Activated gamma-delta T cell (primary cell): ENCODE data around the gene KCNMA1.

Experiments
- DNase-seq: peaks from one replicate; lab custom pipeline; 2025; lab: John Stamatoyannopoulos, UW

KCNMA1 gene

DNA sequence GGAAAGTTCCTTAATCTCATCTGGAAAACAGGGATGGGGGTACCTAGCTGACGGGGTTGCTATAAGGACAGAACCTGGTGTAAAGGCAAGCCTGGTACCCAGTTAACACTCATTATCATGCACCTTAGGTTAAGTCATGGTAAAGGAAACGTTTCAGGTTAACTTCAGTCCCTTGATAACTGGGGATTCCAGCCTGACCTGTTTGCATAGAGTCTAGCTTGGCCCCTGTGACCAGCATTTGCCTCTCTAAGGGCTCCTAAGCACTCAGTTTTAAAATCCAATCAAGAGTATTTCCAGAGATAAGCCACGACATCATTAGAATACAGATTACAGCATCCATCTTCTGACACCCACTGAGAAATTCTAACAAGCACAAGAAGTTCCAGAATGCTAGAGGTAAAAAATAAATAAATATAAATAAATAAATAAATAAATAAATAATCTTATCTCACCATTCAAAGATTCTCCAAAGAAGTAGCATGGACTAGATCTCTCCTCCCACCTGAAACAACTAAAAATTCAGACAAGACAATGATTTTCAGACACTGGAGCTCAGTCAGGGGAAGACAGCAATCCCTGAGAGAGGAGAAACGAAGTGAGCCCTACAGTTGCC is 184.6 kb downstream of the KCNMA1 start:
- DNase-seq = no peak

DNA sequence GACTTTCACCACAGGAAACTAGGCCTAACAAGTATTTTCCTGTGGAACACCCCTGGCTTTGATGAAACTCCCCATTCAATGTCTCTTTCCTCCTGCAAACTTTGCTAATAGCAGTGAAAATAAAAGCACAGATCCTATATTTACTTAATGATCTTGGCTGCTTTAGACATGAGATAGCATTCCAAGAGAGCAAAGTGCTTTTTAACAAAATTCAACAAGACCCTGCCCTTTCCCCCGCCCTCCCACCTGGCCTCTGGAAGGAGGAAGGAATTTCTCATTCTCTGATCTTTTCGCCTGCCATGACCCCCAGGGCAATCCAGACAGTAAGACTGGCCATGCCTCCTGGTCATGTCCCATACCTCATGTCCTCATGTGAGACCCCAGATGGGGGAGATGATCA is 185.7 kb downstream of the KCNMA1 start:
- no peak for DNase-seq

DNA sequence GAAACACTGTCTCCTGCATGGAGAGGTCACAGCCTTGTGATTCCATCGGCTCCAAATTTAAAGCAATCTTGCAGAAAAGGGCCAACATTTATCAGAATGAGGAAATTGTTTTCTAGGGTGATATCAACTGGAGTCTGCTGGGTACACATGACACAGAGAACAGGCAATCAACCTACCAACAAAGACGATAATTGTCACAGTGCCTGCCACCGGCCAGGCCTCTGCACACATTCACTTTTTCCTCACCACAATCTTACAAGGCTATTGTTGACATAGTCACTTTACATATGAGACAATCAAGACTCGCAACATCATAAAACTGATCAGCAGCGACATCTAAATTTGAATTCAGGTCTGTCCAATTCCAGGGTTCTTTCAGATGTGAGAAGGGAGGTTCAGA is 189.4 kb downstream of the KCNMA1 start:
- DNase-seq = no peak

DNA sequence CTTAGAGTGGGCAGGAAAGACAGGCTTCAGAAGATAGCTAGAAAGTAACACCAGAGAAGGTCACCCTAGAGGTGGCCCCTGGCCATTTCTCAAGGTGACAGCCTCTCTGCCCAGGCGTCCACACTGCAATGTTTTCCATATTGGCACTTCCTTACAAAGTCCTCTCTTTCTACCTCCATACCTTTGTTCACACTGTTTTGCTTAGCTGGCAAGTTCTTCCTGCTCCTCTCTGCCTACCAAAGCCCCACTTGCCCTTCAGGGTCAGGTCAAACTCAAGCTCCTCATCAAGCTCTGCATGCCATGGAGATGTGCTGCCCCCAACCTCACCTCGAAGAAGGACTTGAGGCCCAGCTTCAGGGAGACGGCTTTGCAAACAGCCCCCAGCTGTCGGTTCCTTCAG is 190.9 kb downstream of the KCNMA1 start:
- no peak for DNase-seq

DNA sequence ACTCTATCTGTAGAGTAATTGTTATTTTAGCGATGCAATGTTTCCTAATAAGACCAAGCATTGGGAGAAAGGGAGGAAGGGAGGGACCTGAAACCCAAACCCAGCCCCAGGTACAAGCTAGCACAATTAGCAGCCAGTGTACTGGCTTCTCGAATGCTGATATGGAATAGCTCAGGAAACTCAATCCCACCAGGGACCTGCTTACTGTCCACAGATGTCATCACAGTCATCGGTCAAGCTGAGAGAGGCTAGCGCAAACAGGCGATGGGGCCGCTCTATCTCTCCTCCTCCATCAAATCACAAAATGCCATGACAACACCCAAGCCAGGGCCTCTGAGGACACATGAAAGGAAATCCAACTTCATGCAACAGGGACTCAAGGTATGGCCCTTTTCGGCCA is 192.1 kb downstream of the KCNMA1 start:
- no peak for DNase-seq

DNA sequence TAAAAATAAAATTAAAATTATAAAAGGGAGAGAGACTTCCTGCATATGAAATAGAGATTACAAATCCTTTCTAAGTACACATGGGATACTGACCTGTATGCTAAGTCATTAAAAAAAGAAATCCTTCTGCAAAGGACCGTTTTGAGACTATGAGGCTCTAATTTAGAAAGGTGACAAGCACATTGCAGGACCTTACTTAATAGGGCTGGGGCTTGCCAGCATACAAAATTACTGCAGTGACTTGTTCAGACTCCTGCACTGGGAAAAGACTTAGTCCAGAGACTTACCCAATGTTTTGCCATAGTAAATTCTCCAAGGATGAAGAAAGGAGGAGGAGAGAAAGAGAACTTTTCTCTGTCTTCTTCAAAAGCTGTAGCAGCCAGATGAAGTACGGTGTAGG is 193.6 kb downstream of the KCNMA1 start:
- no peak for DNase-seq

DNA sequence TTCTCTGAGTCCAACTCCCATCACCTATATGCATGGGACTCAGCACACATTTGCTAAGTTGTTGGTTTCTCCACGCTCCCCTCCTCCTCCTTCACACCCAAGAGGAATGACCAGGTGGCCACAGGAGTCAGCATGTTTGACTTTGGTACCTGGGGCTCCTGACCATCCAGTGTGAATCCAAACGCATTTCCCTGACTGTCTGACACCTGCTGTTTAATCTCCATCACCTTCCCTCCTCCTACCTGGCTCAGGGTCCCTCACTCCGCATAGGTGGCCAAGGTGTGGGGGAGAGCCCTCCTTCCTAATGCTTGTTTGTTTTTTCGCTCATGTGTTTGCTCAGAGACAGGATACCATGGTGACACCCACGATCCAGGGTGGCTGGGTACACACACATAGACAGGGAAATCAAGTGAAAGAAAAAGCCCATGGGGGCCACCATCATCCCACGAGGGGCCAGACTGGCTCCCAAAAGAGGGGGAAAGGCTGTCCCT is 194.9 kb downstream of the KCNMA1 start:
- no peak for DNase-seq

DNA sequence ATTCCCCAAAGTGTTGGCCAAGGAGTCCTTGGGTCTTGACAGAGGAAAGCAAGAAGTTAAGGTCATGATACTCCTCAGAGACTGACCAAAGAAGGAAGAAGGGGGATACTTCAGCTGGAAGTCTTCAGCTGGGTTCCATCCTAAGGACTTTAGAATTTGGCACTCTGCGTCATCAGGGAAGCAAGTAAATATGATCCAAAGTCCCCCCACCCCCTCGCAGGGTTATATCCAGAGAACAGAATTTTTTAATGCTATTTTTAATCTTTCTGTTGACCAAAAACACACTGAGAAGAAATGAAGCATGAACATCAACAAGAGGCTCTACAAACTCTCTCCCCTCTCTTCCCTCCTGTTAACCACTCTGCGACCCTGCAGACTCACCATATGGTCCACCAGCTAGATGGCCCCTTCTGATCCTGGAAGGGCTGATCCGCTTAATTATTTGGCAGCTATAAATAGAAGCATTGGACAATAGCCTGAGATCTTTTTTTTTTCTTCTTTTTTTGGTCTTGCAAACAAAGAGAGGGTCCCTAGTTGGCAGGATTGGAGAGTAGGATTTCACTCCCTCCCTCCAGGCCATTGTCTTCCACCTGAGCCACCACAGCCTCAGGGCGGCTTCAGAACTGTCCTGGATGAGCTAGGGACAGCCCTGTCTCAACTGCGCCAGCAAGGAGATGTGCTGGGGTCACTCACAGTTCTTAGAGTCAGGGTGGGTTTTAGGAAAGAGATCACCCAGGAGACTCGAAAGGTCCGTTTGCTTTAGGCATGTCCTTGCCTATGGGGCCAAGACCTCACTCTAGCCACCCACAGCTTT is 196.0 kb downstream of the KCNMA1 start:
- DNase-seq = no peak

DNA sequence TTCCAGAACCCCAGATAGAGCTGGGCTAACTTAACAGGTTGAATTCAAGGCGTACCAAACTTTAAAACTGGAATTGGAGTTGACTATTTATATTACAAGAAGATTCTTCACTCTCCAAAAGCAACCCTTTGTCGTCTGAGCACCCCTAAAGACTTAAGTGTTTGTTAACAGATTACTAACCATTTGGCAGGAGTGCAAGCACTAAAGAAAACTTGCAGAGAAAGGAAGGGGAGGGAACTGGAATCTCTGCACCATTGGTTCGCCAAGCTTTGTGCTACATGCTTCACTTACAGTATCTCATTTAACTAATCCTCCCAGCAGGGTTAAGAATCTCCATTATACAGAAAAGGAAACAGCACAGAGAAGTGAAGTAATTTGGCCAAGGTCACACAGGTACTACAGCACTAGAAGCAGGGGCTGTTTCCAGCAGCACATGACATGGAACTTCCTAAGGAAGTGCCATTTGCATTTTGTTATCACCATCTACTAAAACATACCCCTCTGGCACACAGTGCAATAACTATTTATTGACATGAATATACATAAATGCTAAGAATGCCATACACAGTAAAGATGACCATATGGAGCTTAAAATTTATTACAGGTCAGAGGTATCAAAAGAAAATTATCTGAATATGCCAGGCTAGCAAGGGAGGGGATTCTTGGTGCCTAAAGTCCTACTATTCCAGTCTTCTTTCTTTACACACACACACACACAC is 201.2 kb downstream of the KCNMA1 start:
- DNase-seq = no peak

DNA sequence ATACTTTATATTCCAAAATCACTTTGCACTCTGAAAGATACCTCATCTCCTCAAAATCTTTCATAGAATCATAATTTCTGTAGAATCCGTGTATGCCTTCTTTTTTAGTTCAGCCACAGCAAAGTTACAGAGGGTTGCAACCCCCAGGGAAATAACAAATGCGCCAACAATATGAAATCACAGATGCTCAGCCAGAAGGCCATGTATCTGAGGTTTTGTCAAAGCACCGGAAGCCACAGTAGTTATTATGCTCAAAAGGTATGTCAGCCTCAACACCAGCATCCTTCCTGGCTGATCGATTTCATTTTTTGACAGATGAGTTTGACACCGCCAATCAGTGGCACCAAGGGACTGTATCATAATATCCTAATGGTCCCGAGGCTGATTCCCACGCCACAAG is 204.1 kb downstream of the KCNMA1 start:
- no peak for DNase-seq

DNA sequence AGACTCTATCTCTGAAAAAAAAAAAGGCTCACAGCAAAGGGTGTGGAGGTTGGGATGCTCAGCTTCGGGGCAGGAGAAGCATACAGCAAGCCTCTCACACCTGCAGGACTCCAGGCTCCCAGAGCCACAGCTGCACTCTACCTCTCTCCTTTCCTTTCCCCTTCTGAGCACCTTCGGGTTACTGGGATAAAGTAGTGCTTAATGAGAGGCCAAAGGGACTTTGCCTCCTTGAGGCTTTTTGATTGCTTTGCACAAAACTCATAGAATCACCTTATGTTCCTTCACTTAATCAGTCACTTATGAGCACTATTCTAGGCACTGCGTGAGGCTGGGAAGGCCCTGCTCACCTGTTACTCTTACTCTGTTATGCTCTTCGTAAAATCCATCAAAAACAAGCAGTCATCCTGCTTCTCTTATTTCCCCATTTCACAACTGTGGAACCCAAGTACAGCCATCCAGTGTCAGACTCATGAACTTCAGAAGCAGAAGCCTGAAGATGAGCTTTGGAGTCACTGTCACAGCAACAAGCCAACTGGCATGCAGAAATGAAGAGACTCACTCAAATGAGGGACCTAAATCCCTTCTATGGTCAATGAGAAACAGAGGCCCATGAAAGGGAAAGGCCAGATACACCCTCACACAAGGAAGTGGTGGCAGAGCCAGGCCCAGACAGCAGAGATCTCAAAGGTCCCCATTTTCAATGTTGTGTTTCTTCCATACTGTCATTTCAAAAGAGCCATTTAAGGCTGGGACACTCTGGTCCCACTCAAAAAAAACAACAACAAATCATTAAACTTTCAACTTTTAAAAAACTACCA is 205.4 kb downstream of the KCNMA1 start:
- no peak for DNase-seq

DNA sequence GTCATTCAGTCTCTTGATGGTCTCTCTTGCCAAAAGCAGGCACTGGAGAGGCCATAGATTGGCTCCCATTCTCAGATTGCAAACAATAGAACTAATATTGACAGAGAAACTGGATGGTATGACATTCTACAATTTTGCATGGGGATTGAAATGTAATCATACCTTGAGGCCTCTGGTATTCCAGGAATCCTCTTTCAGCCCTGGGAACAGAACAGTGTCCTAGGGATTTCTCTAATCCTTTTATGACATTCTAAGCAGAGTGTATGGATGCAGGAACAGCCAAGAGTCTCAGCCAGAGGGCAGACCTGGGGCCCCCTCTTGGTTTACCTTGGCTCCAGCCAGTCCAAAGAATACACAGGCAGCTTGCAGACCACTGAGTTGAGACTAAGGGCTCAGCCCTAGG is 206.4 kb downstream of the KCNMA1 start:
- no peak for DNase-seq

DNA sequence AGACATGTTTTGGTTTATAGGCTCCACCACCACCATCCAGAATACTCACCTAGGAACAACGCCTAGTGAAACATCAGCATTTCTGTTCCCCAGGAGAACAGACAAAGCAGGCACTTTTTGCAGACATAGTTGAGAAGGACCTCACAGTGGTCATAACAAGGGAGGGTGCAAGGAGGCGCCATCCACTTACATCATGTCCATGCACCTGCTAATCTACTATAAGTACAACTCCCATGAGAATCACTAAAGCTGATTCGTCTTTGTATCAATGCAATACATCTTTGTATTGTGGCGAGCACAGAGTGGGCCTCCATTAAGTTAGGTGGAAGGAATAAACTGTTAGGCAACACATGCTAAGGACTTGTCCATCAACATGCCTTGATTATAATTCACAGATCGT is 207.1 kb downstream of the KCNMA1 start:
- no peak for DNase-seq

DNA sequence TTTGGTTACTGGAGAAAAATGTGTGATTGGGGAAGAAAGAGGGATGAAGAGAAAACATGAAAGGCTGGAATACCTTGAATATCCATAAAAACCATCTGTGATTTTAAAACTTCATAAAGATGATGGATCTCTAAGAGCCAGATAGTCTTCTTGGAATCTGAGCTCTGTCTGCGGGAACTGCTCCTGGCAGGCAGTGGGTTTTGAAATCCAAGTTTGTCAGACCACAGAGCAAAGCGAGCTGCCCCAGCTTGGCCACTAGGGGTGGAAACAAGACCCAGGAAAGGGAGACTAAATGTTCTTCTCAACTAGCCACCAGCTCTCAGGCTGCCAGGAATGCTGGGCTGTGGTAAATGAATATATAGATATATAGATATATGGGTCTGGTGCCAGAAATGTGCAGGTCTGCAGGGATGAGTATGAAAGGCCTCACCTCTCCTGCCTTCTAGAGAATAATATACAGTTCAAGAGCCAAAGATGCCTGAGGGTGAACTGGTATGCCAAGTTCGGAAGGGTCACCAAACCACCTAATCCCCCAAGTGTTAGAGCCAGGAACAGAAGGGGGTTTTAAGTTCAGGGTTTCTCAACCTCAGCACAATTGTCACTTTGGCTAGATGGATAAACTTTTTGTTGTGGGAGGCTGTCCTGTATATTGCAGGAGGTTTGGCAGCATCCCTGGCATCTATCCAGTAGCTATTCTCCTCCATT is 208.8 kb downstream of the KCNMA1 start:
- no peak for DNase-seq

DNA sequence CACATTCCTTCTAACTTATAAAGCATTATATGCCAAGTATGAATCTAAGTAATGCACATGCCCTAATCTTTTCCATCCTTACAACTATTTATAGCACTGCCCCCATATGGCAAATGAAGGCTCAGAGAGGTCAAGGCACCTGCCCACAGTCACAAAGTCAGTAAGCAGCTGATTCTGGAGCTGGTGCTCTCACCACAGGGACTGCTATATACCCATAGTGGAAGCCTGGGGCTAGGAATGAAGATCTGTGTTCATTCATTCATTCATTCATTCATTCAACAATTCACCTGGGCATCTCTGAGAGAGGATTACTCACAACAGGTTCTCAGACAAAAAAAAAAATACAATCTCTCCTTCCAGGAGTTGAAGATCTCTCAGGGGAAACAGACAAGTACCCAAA is 213.4 kb downstream of the KCNMA1 start:
- no peak for DNase-seq

DNA sequence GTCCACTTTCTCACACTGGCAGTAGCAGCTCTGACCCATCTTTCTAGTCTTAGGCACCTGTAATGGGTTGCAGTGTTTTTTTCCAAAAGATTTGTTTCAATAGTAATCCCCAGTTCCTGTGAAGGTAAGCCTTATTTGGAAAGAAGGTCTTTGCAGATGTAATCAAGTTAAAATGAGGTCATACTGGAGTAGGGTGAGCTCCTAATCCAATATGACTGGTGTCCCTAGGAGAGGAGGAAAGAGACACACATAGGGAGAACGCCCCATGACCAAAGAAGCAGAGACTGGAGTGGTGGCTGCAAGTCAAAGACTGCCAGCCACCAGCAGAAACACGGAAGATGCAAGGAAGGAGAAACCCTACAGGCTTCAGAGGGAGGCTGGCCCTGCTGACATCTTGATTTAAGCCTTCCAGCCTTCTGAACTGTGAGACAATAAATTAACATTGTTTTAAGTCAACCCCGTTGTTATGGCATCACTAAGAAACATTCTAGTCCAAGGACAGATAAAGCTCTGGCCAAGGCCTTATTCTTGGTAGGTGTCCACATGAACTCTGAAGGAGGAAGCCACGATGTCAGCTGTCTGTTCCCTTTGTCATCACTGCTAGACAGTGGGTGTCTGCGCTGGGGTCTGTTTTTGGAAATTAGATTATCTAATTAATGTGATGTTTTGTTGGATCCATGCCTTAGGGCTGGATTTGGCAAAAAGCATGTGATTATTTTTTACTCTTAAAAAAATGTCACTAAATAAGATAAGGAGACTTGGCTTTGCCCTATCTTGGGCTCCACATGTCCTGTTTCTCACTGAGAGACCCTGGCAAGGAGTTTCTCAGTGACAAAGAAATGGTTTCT is 214.9 kb downstream of the KCNMA1 start:
- DNase-seq = no peak

DNA sequence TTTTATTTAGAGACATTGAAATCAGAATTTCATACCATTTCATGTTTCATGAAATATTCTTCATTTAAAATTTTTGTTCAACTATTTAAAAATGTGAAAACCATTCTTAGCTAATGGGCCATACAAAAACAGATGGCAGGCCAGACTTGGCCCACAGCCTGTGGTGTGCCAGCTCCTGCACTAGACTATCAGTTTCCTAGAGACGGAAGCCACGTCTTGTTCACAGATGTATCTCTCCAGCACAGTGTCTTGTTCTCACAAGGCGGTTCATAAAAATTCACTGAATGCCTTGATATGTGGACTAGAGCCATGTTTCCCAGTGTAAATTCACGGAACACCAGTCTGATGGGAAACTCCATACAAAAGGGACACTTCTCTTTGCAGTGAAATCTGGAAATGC is 216.0 kb downstream of the KCNMA1 start:
- DNase-seq = no peak

DNA sequence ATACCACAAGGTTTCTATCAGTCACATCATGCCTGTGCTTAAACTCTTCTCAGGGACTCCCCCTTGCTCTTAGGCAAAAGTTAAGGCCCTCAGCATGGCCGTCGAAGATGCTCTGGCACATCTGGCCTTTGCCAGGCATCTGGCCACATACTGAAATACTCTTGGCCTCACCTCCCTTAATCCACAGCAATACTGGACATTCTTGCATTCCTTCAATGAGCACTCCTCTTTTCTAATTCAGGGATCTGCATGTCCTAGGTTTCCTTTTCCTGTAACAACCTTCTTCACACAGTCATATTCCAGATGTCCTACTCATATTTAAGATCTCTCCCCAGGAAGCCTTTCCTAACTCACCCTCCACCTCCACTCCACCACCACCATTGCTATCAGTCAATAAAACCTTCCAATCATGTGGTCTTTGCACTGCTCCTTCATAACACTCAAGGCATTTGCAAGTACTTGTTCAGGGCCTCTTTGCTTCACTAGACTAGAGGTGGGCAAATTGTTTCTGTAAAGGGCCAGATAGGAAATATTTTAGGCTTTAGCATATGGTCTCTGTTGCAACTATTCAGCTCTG is 216.6 kb downstream of the KCNMA1 start:
- no peak for DNase-seq

DNA sequence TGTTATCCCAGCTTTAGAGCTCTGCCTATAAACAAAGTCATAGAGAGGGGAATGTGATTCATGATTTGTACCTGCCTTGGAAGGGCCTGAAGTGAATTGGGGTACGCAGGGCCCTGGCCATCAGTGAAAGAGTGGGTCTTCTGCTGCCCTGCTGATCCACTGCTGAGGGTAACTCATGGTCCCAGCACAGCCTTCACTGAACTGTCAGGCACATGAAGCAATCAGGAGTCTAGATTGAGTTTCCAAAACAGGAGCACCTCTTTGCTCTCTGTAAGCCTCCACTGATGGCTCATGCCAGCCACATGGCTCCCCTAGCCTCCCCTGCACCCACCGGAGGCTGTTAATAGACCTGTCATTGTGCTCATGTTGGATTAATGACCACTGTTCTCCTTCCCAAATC is 217.6 kb downstream of the KCNMA1 start:
- no peak for DNase-seq

DNA sequence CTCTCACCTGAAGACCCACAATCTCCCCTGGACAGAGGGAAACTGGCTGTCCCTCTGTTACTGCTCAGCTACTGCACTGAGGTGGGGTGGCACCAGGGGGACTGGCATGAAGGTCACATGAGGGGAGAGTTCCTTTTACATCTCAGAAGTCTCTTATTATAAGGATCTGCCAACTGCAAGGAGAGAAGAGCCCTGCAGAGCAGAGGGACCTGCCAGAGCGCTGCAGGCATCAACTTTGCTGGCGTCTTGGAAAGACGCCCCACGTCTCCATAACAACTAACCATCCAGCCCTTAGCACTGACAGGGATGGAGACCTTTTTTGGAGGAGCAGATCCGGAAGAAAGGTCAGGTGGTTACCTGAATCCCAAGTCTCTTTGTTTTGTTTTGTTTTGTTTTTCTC is 218.6 kb downstream of the KCNMA1 start:
- no peak for DNase-seq
